Fibroblast of lung (primary cell): ENCODE measurements around the gene EIF3J. TPM values are rescaled to one million over a fixed set of nuclear protein-coding genes. Genes with fewer than 3 reads are reported as not detected.
A peak's percentile ranks its signal among the peaks of the same experiment; 100 is the strongest.
"Not testable (repeated sequence)": the region's sequence is repeated elsewhere in the genome, so short reads cannot be mapped to it uniquely, and the experiment has no call there.

ENCODE experiments used
- DNase-seq, 2 donors: peaks; one replicate each; pipeline versions ENCODE4 v3.0.0 to v3.0.0-alpha.2; 2010; ENCODE audit warnings: low read depth in 2 of 2
- H2AFZ ChIP-seq: 2 replicates; pipeline ENCODE4 v1.5.1; 2012; ENCODE audit warnings: low read length, control low read depth, inconsistent platforms
- H3K27ac ChIP-seq: 2 replicates; pipeline ENCODE4 v1.5.1; 2011; ENCODE audit warnings: low read length, control low read depth; ENCODE audit not compliant: insufficient read depth
- H3K27me3 ChIP-seq: 2 replicates; pipeline ENCODE4 v1.5.1; 2011; ENCODE audit warnings: mild to moderate bottlenecking, low read length; ENCODE audit not compliant: control insufficient read depth, insufficient read depth
- H3K36me3 ChIP-seq: 2 replicates; pipeline ENCODE4 v1.5.1; 2011; ENCODE audit warnings: low read length; ENCODE audit not compliant: control insufficient read depth, insufficient read depth
- H3K4me1 ChIP-seq: 2 replicates; pipeline ENCODE4 v1.5.1; 2011; ENCODE audit warnings: low read length; ENCODE audit not compliant: control insufficient read depth, insufficient read depth; ENCODE audit errors: extremely low read depth
- H3K4me2 ChIP-seq: 2 replicates; pipeline ENCODE4 v1.5.1; 2011; ENCODE audit warnings: low read length, control low read depth; ENCODE audit not compliant: insufficient read depth; ENCODE audit errors: extremely low read depth
- H3K4me3 ChIP-seq, 4 experiments: fragments of 200-600 bp in 1 of 4; sonication (generic) in 1 of 4; replicated peaks in 1 of 4; 2 replicates each; pipeline ENCODE4 v1.5.1; 2011 to 2016; ENCODE audit warnings: low read length in 4 of 4, low read depth in 3 of 4, mild to moderate bottlenecking in 3 of 4, control low read depth in 2 of 4, inconsistent platforms in 1 of 4, mixed read lengths in 1 of 4; ENCODE audit not compliant: insufficient read depth in 1 of 4; ENCODE audit errors: control extremely low read depth in 1 of 4
- H3K79me2 ChIP-seq: 2 replicates; pipeline ENCODE4 v1.5.1; 2012; ENCODE audit warnings: mild to moderate bottlenecking, low read length, inconsistent platforms; ENCODE audit not compliant: control insufficient read depth, insufficient read depth
- H3K9ac ChIP-seq: 2 replicates; pipeline ENCODE4 v1.5.1; 2011; ENCODE audit warnings: mild to moderate bottlenecking, low read length, control low read depth; ENCODE audit not compliant: insufficient read depth
- H3K9me3 ChIP-seq: 2 replicates; pipeline ENCODE4 v1.5.1; 2012; ENCODE audit warnings: low read depth, low read length; ENCODE audit not compliant: control insufficient read depth, insufficient read depth
- H4K20me1 ChIP-seq: 2 replicates; pipeline ENCODE4 v1.5.1; 2011; ENCODE audit warnings: low read length; ENCODE audit not compliant: control insufficient read depth, insufficient read depth; ENCODE audit errors: extremely low read depth
- EZH2 ChIP-seq: IDR thresholded peaks from 2 replicates; pipeline ENCODE4 v1.5.1; 2012; ENCODE audit warnings: low read length, control low read depth, mild to moderate bottlenecking; ENCODE audit errors: missing control alignments
- polyA plus RNA-seq, 2 donors: library from polyadenylated mRNA; depleted of rRNA in 1 of 2; stranded (reverse) in 1 of 2; unstranded in 1 of 2; fragments of >200 nt; gene quantifications; 2 replicates each; pipeline ENCODE4 v1.2.1, GENCODE V29; 2011 to 2012; ENCODE audit warnings: missing spikeins in 1 of 2
- total RNA-seq: library from RNA; depleted of rRNA; stranded (reverse); fragments of >200 nt; gene quantifications from 2 replicates; pipeline ENCODE4 v1.2.1, GENCODE V29; 2014
- TF ChIP-seq, protein P1 (sequence below), 2 donors: IDR thresholded peaks in 1 of 2; conservative IDR thresholded peaks in 1 of 2; 1 replicate in 1 of 2; 2 replicates in 1 of 2; pipeline ENCODE4 v1.5.1; 2011 to 2012; ENCODE audit warnings: low read length in 2 of 2, control low read depth in 1 of 2, inconsistent platforms in 1 of 2, low read depth in 1 of 2, mild to moderate bottlenecking in 1 of 2

EIF3J gene
- total and polyA plus RNA-seq, 2 donors (not counting 1 experiment from before 2014, with no cell fraction given) = 34.8 to 72.9 TPM

DNA sequence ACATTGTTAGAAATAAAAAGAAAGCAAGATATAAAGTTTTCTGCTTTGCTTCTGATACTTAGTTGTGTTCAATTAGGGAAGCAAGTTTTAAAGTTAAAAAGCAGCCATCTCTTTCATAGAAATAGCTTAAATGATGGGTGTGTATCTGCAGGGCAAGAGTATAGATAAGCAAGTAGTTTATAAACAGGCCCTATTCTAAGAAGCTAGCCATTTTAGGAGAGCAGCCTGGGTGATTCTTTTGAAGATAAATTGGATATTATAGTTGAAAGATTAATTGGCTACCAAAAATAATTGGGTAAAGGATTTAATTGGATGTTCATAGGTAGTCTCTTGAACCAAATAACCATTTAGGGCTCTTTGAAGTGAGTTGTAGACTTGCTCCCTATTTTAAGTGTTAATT lies 5.6 kb downstream of the EIF3J start:
- H2AFZ ChIP-seq = no peak overlapping the region
- H3K4me2 ChIP-seq = peak overlapping the region; percentile 45
- no peaks in the 10 kb centered on the region for H3K9me3 ChIP-seq
- H4K20me1 ChIP-seq = no peaks in the 10 kb centered on the region
- H3K36me3 ChIP-seq = no peaks in the 10 kb centered on the region
- H3K27me3 ChIP-seq = no peaks in the 10 kb centered on the region
- no peak overlapping the region for H3K9ac ChIP-seq
- TF ChIP-seq, protein P1, sequence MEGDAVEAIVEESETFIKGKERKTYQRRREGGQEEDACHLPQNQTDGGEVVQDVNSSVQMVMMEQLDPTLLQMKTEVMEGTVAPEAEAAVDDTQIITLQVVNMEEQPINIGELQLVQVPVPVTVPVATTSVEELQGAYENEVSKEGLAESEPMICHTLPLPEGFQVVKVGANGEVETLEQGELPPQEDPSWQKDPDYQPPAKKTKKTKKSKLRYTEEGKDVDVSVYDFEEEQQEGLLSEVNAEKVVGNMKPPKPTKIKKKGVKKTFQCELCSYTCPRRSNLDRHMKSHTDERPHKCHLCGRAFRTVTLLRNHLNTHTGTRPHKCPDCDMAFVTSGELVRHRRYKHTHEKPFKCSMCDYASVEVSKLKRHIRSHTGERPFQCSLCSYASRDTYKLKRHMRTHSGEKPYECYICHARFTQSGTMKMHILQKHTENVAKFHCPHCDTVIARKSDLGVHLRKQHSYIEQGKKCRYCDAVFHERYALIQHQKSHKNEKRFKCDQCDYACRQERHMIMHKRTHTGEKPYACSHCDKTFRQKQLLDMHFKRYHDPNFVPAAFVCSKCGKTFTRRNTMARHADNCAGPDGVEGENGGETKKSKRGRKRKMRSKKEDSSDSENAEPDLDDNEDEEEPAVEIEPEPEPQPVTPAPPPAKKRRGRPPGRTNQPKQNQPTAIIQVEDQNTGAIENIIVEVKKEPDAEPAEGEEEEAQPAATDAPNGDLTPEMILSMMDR (conservative IDR thresholded peaks at IDR 0.05 in 1 of 2, IDR thresholded peaks at IDR 0.05 in 1 of 2; ENCODE audit: low read depth in 1 of 2, low read length in 2 of 2) = no peak
- no peak for TF ChIP-seq EZH2
- H3K79me2 ChIP-seq = peaks cover 86% of the 10 kb centered on the region
- no peak for DNase-seq
- H3K27ac ChIP-seq = no peak overlapping the region
- H3K4me3 ChIP-seq = peak overlapping the region in 1 of 4 experiments; percentile 0
- peaks cover 16% of the 10 kb centered on the region for H3K4me1 ChIP-seq

DNA sequence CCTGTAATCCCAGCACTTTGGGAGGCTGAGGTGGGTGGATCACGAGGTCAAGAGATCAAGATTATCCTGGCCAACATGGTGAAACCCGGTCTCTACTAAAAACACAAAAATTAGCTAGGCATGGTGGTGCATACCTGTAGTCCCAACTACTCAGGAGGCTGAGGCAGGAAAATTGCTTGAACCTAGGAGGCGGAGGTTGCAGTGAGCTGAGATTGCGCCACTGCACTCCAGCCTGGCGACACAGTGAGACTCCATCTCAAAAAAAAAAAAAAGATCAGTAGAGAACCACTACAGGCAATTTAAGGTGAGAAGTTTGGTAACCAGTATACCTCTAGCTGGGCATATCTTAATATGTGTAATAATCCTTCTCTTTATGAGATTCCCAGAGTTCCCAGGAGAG lies 7.8 kb downstream of the EIF3J start:
- H3K4me3 ChIP-seq, H2AFZ ChIP-seq, H3K4me2 ChIP-seq, H3K36me3 ChIP-seq, H4K20me1 ChIP-seq, H3K9me3 ChIP-seq, DNase-seq, H3K9ac ChIP-seq, H3K27ac ChIP-seq, H3K27me3 ChIP-seq: not testable (repeated sequence)
- peaks cover 16% of the 10 kb centered on the region for H3K4me1 ChIP-seq
- peaks cover 82% of the 10 kb centered on the region for H3K79me2 ChIP-seq

DNA sequence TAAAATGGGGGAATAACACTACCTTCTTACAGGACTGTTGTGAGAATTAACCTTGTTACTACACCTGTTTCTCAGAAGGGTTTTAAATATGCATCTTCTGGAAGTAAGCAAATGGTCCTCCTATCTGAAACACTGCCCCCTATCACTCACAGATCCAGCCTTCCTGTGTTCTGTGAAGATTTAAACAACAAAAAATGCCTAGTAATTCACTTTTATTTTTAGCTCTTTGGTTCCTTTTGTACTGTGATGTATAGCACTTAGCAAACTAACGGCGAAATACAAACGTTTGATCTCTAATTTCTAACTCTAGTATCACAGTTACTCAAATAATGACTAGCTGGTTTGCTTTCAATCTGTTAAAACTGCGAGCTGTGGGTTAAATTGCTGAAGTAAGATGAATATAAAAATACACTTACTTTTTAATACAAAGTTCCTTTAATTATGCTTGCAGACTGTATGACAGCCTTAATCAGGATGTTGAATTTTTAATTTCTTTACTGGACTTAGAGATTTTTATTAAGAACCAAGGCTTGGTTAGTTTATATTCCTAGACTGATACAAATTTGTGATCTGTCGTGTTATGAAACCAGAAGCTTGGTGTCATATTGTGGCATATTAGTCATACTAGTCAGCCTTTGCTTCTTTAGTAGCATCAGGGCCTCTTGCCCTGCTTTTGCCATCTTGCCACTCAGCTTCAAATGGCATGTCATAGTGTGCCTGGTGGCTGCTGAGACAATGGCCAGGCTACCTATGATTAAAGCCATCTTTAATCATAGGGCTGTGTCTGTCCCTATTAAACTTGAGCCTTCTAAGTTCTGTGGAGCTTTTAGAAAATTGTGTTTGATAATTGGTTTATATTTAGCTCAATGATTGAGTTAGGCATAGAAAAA lies 9.2 kb downstream of the EIF3J start:
- Histone ChIP-seq H2AFZ (no peak overlapping the region), H3K27me3 (no peaks in the 10 kb centered on the region), H3K4me1 (peaks cover 16% of the 10 kb centered on the region), H4K20me1 (no peaks in the 10 kb centered on the region), H3K79me2 (peaks cover 77% of the 10 kb centered on the region), H3K9ac (no peak overlapping the region), H3K4me3 (no peak overlapping the region), H3K36me3 (no peaks in the 10 kb centered on the region), H3K9me3 (no peaks in the 10 kb centered on the region), H3K4me2 (peak overlapping the region; percentile 42), H3K27ac (peak overlapping the region; percentile 11)
- DNase-seq = peak; percentile 36 to 39
- no peak for TF ChIP-seq EZH2
- TF ChIP-seq, protein P1 (conservative IDR thresholded peaks at IDR 0.05 in 1 of 2, IDR thresholded peaks at IDR 0.05 in 1 of 2; ENCODE audit: low read depth in 1 of 2, low read length in 2 of 2) = peak; percentile 41 to 52

DNA sequence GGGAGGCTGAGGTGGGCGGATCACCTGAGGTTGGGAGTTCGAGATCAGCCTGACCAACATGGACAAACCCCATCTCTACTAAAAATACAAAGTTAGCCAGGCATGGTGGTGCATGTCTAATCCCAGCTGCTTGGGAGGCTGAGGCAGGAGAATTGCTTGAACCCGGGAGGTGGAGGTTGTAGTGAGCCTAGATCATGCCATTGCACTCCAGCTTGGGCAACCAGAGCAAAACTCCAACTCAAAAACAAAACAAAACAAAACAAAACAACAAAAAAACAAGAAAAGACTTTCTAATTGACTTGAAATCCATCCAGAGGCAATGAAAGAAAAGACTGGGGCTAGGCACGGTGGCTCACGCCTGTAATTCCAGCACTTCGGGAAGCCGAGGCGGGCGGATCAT lies 12.2 kb downstream of the EIF3J start:
- not testable (repeated sequence) for DNase-seq, H2AFZ ChIP-seq, H3K36me3 ChIP-seq, H3K27ac ChIP-seq, H3K9ac ChIP-seq, H3K4me3 ChIP-seq, H3K4me2 ChIP-seq, H3K9me3 ChIP-seq, H4K20me1 ChIP-seq, H3K4me1 ChIP-seq, H3K27me3 ChIP-seq
- H3K79me2 ChIP-seq = peaks cover 54% of the 10 kb centered on the region
